Tibial artery (tissue), 4 donors: ENCODE data around the gene CCDC185.

ENCODE experiments used
- DNase-seq, 2 donors: peaks; one replicate each; pipeline ENCODE4 v3.0.0-alpha.2; 2019
- H3K27ac ChIP-seq, 2 donors: fragments of 200-600 bp; sonication (generic) in 1 of 2; 1 replicate in 1 of 2; 2 replicates in 1 of 2; pipeline ENCODE4 v1.5.1; 2018 to 2019; ENCODE audit warnings: mild to moderate bottlenecking in 1 of 2
- H3K27me3 ChIP-seq, 2 donors: fragments of 200-600 bp; sonication (generic) in 1 of 2; one replicate each; pipeline versions ENCODE4 v1.5.1 to v1.6.0; 2016 to 2019
- H3K36me3 ChIP-seq, 3 donors: fragments of 200-600 bp; sonication (generic) in 2 of 3; one replicate each; pipeline ENCODE4 v1.5.1; 2016 to 2019; ENCODE audit warnings: mild to moderate bottlenecking in 2 of 3
- H3K4me1 ChIP-seq, 4 donors: fragments of 200-600 bp; sonication (generic) in 2 of 4; 1 replicate in 3 of 4; 2 replicates in 1 of 4; pipeline ENCODE4 v1.5.1; 2016 to 2019
- H3K4me3 ChIP-seq, 2 donors: fragments of 200-600 bp; sonication (generic) in 1 of 2; 1 replicate in 1 of 2; 2 replicates in 1 of 2; pipeline ENCODE4 v1.5.1; 2018 to 2019; ENCODE audit warnings: mild to moderate bottlenecking in 2 of 2
- H3K9me3 ChIP-seq, 3 donors: fragments of 200-600 bp; sonication (generic) in 1 of 3; one replicate each; pipeline ENCODE4 v1.5.1; 2016 to 2019
- CTCF ChIP-seq, 2 experiments: fragments of 200-600 bp in 1 of 2; fragments of 450-650 bp in 1 of 2; IDR thresholded peaks; one replicate each; pipeline ENCODE4 v1.5.1; 2017 to 2019; ENCODE audit warnings: antibody characterized with exemption in 2 of 2, mild to moderate bottlenecking in 1 of 2, moderate library complexity in 1 of 2
- intact Hi-C: fragments of 100-400 bp; cut with DNase I; formaldehyde crosslinking; loops from one replicate; pipeline ENCODE4 v1.15.0; 2023; ENCODE audit warnings: low total_unique reads

CCDC185 gene

GRCh38 chr1:223422911-223423310 lies 29.7 kb downstream of the CCDC185 start:
- DNase-seq, result no peak
- no peak overlapping the region for H3K4me3 ChIP-seq
- no peak for TF ChIP-seq CTCF (IDR thresholded peaks at IDR 0.05)
- intact Hi-C loops, result no loop called here
- H3K27ac ChIP-seq, result no peak overlapping the region
- H3K36me3 ChIP-seq, result no peaks in the 10 kb centered on the region
- H3K27me3 ChIP-seq, result no peaks in the 10 kb centered on the region
- H3K9me3 ChIP-seq, result no peaks in the 10 kb centered on the region
- peaks cover 0 to 25% (median 9%) of the 10 kb centered on the region in 4 donors for H3K4me1 ChIP-seq

- Histone ChIP-seq H3K27me3 (no peaks in the 10 kb centered on the region), H3K27ac (peak overlapping the region in 1 of 2 donors; percentile 17), H3K36me3 (no peaks in the 10 kb centered on the region), H3K9me3 (no peaks in the 10 kb centered on the region), H3K4me3 (no peak overlapping the region), H3K4me1 (peaks cover 0 to 27% (median 9%) of the 10 kb centered on the region in 4 donors)
- no peak for TF ChIP-seq CTCF (IDR thresholded peaks at IDR 0.05)
- intact Hi-C loops, result no loop called here
- no peak for DNase-seq
These were observed 30.5 kb downstream of the CCDC185 start for GRCh38 chr1:223423641-223424233.

- Histone ChIP-seq H3K27me3 (no peaks in the 10 kb centered on the region), H3K4me1 (peaks cover 0 to 45% (median 25%) of the 10 kb centered on the region in 4 donors), H3K4me3 (no peak overlapping the region), H3K27ac (peak overlapping the region in 1 of 2 donors; percentile 16), H3K36me3 (no peaks in the 10 kb centered on the region), H3K9me3 (no peaks in the 10 kb centered on the region)
- intact Hi-C loops, result no loop called here
- DNase-seq, result no peak
- TF ChIP-seq CTCF (IDR thresholded peaks at IDR 0.05), result no peak
These were observed 32.3 kb downstream of the CCDC185 start for GRCh38 chr1:223425550-223425949.

- Histone ChIP-seq H3K4me3 (no peak overlapping the region), H3K27me3 (no peaks in the 10 kb centered on the region), H3K9me3 (no peaks in the 10 kb centered on the region), H3K27ac (no peak overlapping the region), H3K4me1 (peaks cover 0 to 52% (median 32%) of the 10 kb centered on the region in 4 donors), H3K36me3 (no peaks in the 10 kb centered on the region)
- intact Hi-C loops, result no loop called here
- no peak for TF ChIP-seq CTCF (IDR thresholded peaks at IDR 0.05)
- DNase-seq, result no peak
These were observed 33.7 kb downstream of the CCDC185 start for GRCh38 chr1:223426936-223427335.

- Histone ChIP-seq H3K36me3 (no peaks in the 10 kb centered on the region), H3K4me3 (no peak overlapping the region), H3K27me3 (no peaks in the 10 kb centered on the region), H3K27ac (peak overlapping the region; percentile 73 to 75), H3K4me1 (peaks cover 0 to 43% (median 32%) of the 10 kb centered on the region in 4 donors), H3K9me3 (no peaks in the 10 kb centered on the region)
- peak in 1 of 2 experiments; percentile 12 for TF ChIP-seq CTCF (IDR thresholded peaks at IDR 0.05)
- intact Hi-C loops, result no loop called here
- peak; percentile 29 to 74 for DNase-seq
These were observed 36.1 kb downstream of the CCDC185 start for GRCh38 chr1:223429313-223429731.
